K562 (cell line): Measurements from ENCODE around the gene BCORL1. TPM values are rescaled to one million over a fixed set of nuclear protein-coding genes. Genes with fewer than 3 reads are reported as not detected.

Source experiments
- HINFP ChIP-seq: fragments of 450-650 bp; conservative IDR thresholded peaks from 2 replicates; pipeline ENCODE4 v1.6.1; 2016; ENCODE audit warnings: missing genetic modification characterization, low read depth, mild to moderate bottlenecking, control low read depth, missing compliant biosample characterization
- IFI16 ChIP-seq: fragments of 250-450 bp; sonication (Bioruptor Pico); IDR thresholded peaks from 2 replicates; pipeline ENCODE4 v2.1.2; 2022; ENCODE audit warnings: mild to moderate bottlenecking, inconsistent platforms
- LEF1 ChIP-seq: fragments of 450-650 bp; IDR thresholded peaks from 2 replicates; pipeline ENCODE4 v1.6.1; 2016; ENCODE audit warnings: mild to moderate bottlenecking
- MTA1 ChIP-seq: fragments of 450-650 bp; IDR thresholded peaks from 2 replicates; pipeline ENCODE4 v1.6.1; 2017; ENCODE audit warnings: borderline replicate concordance
- MYC ChIP-seq, 2 experiments: fragments of 250-450 bp in 1 of 2; sonication (Bioruptor Pico) in 1 of 2; IDR thresholded peaks; 2 replicates each; pipeline versions ENCODE4 v1.5.1 to v1.6.1; 2012 to 2021; ENCODE audit warnings: low read depth in 2 of 2, borderline replicate concordance in 1 of 2, improper control_type of control experiment in 1 of 2, low read length in 1 of 2, mild to moderate bottlenecking in 1 of 2, moderate library complexity in 1 of 2
- RB1 ChIP-seq: fragments of 450-650 bp; IDR thresholded peaks from 2 replicates; pipeline ENCODE4 v1.6.1; 2017; ENCODE audit warnings: low read depth, mild to moderate bottlenecking
- SIN3A ChIP-seq, 2 experiments: fragments of 150-350 bp in 1 of 2; IDR thresholded peaks; 2 replicates each; pipeline ENCODE4 v1.6.1; 2011 to 2016; ENCODE audit warnings: borderline replicate concordance in 2 of 2, low read depth in 2 of 2, low read length in 2 of 2, mild to moderate bottlenecking in 2 of 2, moderate library complexity in 2 of 2; ENCODE audit not compliant: control insufficient read depth in 1 of 2
- SPI1 ChIP-seq: IDR thresholded peaks from 2 replicates; pipeline ENCODE4 v1.6.1; 2011; ENCODE audit warnings: low read depth, low read length, control low read depth, borderline replicate concordance
- TCF7 ChIP-seq: sonication (generic); IDR thresholded peaks from 2 replicates; pipeline ENCODE4 v1.6.1; 2016; ENCODE audit warnings: antibody characterized with exemption, borderline replicate concordance
- TEAD4 ChIP-seq, 2 experiments: sonication (generic) in 1 of 2; formaldehyde crosslinking in 1 of 2; IDR thresholded peaks; 2 replicates each; pipeline versions ENCODE4 v1.6.1 to v1.8.0; 2012 to 2022; ENCODE audit warnings: borderline replicate concordance in 1 of 2, inconsistent platforms in 1 of 2, low read length in 1 of 2, mild to moderate bottlenecking in 1 of 2, missing genetic modification reagents in 1 of 2
- TSHZ1 ChIP-seq: fragments of 250-450 bp; sonication (Bioruptor Pico); IDR thresholded peaks from 2 replicates; pipeline ENCODE4 v1.4.0; 2020; ENCODE audit warnings: mild to moderate bottlenecking, moderate library complexity
- ZFP91 ChIP-seq: sonication (generic); formaldehyde crosslinking; IDR thresholded peaks from 2 replicates; pipeline ENCODE4 v1.8.0; 2022; ENCODE audit warnings: mild to moderate bottlenecking, missing genetic modification reagents
- ZKSCAN3 ChIP-seq: fragments of 250-450 bp; sonication (Bioruptor Pico); IDR thresholded peaks from 2 replicates; pipeline ENCODE4 v1.4.0; 2020
- ZNF140 ChIP-seq: fragments of 250-450 bp; sonication (Bioruptor Pico); IDR thresholded peaks from 2 replicates; pipeline ENCODE4 v1.8.0; 2021; ENCODE audit warnings: moderate library complexity, mild to moderate bottlenecking, inconsistent platforms
- ZNF639 ChIP-seq, 2 experiments: fragments of 200-800 bp in 1 of 2; sonication (Bioruptor generic) in 1 of 2; sonication (generic) in 1 of 2; formaldehyde crosslinking in 1 of 2; IDR thresholded peaks in 1 of 2; conservative IDR thresholded peaks in 1 of 2; 2 replicates each; pipeline versions ENCODE4 v1.5.0 to v1.6.1; 2016 to 2020; ENCODE audit warnings: missing compliant biosample characterization in 1 of 2, missing genetic modification characterization in 1 of 2, missing genetic modification reagents in 1 of 2
- ZNF707 ChIP-seq: fragments of 250-450 bp; sonication (Bioruptor Pico); conservative IDR thresholded peaks from 2 replicates; pipeline ENCODE4 v1.8.0; 2022; ENCODE audit warnings: inconsistent platforms, mild to moderate bottlenecking, moderate library complexity
- ZNF717 ChIP-seq: fragments of 250-450 bp; sonication (Bioruptor Pico); IDR thresholded peaks from 2 replicates; pipeline ENCODE4 v1.5.0; 2021
- ZNF764 ChIP-seq: fragments of 250-450 bp; sonication (Bioruptor Pico); IDR thresholded peaks from 2 replicates; pipeline ENCODE4 v1.4.0; 2020; ENCODE audit warnings: low read depth, mild to moderate bottlenecking, moderate library complexity
- polyA plus RNA-seq, 8 experiments: library from polyadenylated mRNA; depleted of rRNA in 4 of 8; stranded (reverse) in 5 of 8; unstranded in 3 of 8; fragments of >200 nt; fragmentation: Nextera tagmentation in 2 of 8; fragmentation: Illumina TruSeq in 1 of 8; extraction: Ambion mirVana in 2 of 8; extraction: Trizol in 1 of 8; gene quantifications; 2 replicates each; pipeline versions ENCODE4 v1.2.1 to v1.2.3, GENCODE V29; 2011 to 2014; ENCODE audit warnings: inconsistent platforms in 1 of 8, missing spikeins in 1 of 8
- total RNA-seq, 7 experiments: library from RNA; depleted of rRNA in 6 of 7; stranded (reverse); fragments of >200 nt in 6 of 7; fragmentation: Illumina TruSeq in 2 of 7; extraction: Trizol in 2 of 7; gene quantifications; 2 replicates each; pipeline versions ENCODE4 v1.2.1 to v1.2.3, GENCODE V29; 2011 to 2021; ENCODE audit warnings: low replicate concordance in 1 of 7

BCORL1 gene
- total and polyA plus RNA-seq, 9 of the 15 experiments (the other 6 are each of a cell fraction or from before 2014, with no cell fraction given), result 0.48 to 29.6 (median 2.1) TPM

- TF ChIP-seq TSHZ1 (CRISPR knock-in tag) (no peak), SPI1 (no peak), ZKSCAN3 (CRISPR knock-in tag) (no peak), MTA1 (no peak), LEF1 (no peak), ZNF140 (CRISPR knock-in tag) (no peak), TEAD4 (IDR thresholded peaks at IDR 0.05; ENCODE audit: low read length) (no peak), TEAD4 (CRISPR knock-in tag; IDR thresholded peaks at IDR 0.05; ENCODE audit: borderline replicate concordance) (no peak), ZNF707 (CRISPR knock-in tag) (no peak), ZFP91 (CRISPR knock-in tag) (no peak), SIN3A (IDR thresholded peaks at IDR 0.05; ENCODE audit: borderline replicate concordance in 2 of 2, control insufficient read depth in 1 of 2, low read depth in 2 of 2, low read length in 2 of 2) (no peak), IFI16 (CRISPR knock-in tag) (no peak), ZNF764 (CRISPR knock-in tag) (no peak), RB1 (no peak), ZNF717 (CRISPR knock-in tag) (no peak), HINFP (tag) (no peak), TCF7 (no peak), MYC (IDR thresholded peaks at IDR 0.05; ENCODE audit: low read depth, low read length) (0 out of 2 replicates have a peak, but pooled peaks have one; percentile 29), MYC (CRISPR knock-in tag; IDR thresholded peaks at IDR 0.05; ENCODE audit: borderline replicate concordance, low read depth) (no peak), ZNF639 (CRISPR knock-in tag; conservative IDR thresholded peaks at IDR 0.05 in 1 of 2, IDR thresholded peaks at IDR 0.05 in 1 of 2) (peak in 1 of 2 experiments; percentile 31; a peak in 1 of 4 replicates)
Observed at GRCh38 chrX:129984111-129984958, 1.9 kb downstream of the BCORL1 start (continued).
